Measurements from ENCODE around the gene MMP1.

Gene MMP1

GRCh38 chr11:102806296-102806695, 8.3 kb upstream of the MMP1 start:
- DNase-seq (ENCODE audit: low read depth, low spot score): no peak

- no peak for DNase-seq (ENCODE audit: low read depth, low spot score)
Observed at GRCh38 chr11:102802341-102802740, 4.4 kb upstream of the MMP1 start.

DNA sequence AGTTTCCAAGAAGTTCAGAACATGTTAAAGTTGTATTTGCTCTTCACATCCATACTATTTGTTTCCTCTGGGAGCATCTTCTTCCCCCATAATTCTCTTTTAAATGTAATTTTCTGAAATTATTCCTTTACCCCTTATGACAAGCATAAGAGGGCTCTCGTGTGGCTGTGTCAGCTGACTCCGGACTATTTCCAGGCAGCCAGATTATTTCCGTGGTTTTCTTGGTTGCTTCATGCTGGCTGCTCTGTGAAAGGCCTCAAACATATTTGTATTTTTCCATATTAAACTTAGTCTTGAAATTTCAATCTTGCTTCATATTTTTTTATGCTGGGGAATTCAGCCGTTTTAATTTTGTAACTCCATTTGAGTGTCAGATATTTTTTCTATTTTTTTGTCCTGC, 2.8 kb upstream of the MMP1 start:
- no peak for DNase-seq (ENCODE audit: low read depth, low spot score)

DNA sequence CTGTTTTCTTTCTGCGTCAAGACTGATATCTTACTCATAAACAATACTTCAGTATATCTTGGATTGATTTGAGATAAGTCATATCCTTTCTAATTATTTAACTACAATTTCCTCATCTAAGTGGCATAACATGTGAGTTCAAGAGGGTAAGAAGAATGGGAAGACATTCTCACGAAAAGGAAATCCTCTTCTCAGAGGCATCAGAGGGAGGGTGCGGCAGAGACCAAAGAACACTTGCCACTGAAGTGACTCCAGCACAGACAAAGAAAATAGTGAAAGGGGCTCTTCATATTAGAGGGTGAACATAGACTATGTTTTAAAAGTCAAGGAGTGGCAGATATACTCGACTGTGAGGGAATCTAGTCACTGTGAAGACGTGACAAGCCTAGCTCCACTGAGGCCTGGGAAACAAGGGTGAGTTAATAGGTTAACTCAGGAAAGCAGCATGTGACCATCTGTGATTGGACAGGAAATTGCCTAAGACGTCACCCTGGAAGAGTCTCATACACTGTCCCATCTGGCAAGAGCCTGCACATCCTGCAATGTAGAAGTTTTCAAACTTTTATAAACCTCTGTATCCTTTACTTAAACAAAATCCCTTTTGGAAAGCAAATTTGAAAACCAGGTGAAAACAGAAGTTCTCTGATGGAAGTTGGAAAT, 1.9 kb upstream of the MMP1 start:
- DNase-seq (ENCODE audit: low read depth, low spot score): no peak

GRCh38 chr11:102794382-102794781, 3.6 kb downstream of the MMP1 start:
- DNase-seq (ENCODE audit: low read depth, low spot score): no peak

- DNase-seq (ENCODE audit: low read depth, low spot score): no peak
Observed at GRCh38 chr11:102793677-102794290, 4.2 kb downstream of the MMP1 start.

- DNase-seq (ENCODE audit: low read depth, low spot score): no peak
Observed at GRCh38 chr11:102792604-102793003, 5.4 kb downstream of the MMP1 start.

GRCh38 chr11:102791271-102792036, 6.5 kb downstream of the MMP1 start:
- no peak for DNase-seq (ENCODE audit: low read depth, low spot score)

DNA sequence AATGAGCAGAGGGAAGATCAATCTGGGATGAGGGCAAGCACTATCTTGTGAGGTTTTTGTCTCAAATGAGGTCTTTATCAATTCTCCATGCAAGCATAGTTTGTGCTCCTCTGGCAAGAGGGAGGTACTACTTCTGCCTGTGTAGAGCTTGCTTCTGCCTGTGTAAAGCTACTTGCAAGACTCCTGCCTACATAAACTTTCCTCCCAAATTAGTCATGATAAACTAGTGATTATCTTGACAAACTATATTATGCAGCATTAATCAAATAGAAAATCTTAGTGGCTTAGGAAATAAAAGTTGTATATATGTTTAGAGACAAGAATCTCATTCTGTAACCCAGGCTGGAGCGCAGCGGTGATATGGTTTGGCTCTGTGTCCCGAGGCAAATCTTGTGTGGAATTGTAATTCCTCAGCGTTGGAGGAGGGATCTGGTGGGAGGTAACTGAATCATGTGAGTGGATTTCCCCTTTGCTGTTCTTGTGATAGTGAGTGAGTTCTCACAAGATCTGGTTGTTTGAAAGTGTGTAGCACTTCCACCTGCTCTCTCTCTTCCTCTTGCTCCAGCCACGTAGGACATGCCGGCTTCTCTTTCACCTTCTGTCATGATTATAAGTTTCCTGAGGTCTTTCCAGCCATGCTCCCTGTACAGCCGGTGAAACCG, 9.5 kb downstream of the MMP1 start:
- no peak for DNase-seq (ENCODE audit: low read depth, low spot score)

GRCh38 chr11:102784380-102784779, 13.6 kb downstream of the MMP1 start:
- no peak for DNase-seq (ENCODE audit: low read depth, low spot score)

DNA sequence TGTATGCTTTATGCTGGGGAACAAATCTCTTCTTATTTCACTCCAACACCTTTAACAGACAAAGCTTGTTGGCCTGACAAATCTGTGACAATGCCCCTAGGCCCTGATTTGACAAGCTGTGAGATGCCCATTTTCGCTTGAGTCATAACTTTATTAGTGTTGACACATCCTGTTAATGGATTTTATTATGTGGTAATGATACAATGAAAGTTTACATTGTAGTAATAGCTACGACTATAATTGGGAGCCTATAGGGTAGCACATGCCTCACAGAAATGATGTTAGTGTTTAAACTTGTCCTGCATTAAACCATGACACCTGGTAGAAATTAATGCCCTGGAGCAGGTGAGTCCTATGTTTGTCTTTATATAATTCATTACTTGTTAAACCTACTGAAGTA, 14.2 kb downstream of the MMP1 start:
- DNase-seq (ENCODE audit: low read depth, low spot score): no peak

- DNase-seq (ENCODE audit: low read depth, low spot score): no peak
Observed at GRCh38 chr11:102783016-102783415, 14.9 kb downstream of the MMP1 start.

- DNase-seq (ENCODE audit: low read depth, low spot score): no peak
Observed at GRCh38 chr11:102781676-102782075, 16.3 kb downstream of the MMP1 start.

GRCh38 chr11:102780491-102780918, 17.5 kb downstream of the MMP1 start, which contains the start of gene MMP10:
Gene MMP10, minus strand, starts transcription at chr11:102780628. Its CDS starts 37 bp downstream, at chr11:102780591.
- no peak for DNase-seq (ENCODE audit: low read depth, low spot score)

DNA sequence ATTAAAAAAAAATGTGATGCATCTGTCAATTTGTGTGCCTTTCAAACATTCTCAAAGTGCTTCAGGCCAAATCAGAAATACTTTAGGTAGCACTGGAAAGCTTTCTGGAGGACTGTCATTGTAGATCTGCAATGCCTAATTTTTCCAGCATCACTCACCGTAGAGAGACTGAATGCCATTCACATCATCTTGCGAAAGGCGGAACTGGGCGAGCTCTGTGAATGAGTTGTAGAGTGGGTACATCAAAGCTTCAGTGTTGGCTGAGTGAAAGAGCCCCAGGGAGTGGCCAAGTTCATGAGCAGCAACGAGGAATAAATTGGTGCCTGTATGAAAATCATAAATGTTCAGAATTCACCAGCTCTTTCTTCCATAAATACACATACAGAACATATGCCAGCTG, 21.5 kb downstream of the MMP1 start:
- DNase-seq (ENCODE audit: low read depth, low spot score): no peak

DNA sequence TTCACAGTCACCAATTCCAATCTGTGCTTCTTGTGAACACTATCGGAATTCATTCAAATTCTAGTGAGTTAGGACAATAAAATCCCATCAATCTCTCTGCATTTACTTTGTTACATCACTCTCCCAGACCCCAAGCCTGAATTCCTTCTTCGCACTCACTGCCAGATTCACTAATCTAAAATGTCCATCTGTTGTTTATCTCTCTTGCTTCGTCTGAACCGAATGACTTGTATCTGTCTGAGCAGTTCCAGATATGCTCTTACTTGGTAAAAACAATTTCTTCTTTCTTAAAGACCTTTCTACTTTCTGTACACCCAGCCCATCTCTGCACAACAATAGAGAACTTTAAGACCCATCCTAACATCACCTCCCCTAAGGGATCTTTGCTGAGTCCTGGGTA, 24.6 kb downstream of the MMP1 start:
- DNase-seq (ENCODE audit: low read depth, low spot score): no peak

- DNase-seq (ENCODE audit: low read depth, low spot score): no peak
Observed at GRCh38 chr11:102771351-102771750, 26.6 kb downstream of the MMP1 start.

GRCh38 chr11:102770191-102770590, 27.8 kb downstream of the MMP1 start:
- no peak for DNase-seq (ENCODE audit: low read depth, low spot score)

GRCh38 chr11:102767800-102768199, 30.2 kb downstream of the MMP1 start:
- no peak for DNase-seq (ENCODE audit: low read depth, low spot score)

- no peak for DNase-seq (ENCODE audit: low read depth, low spot score)
Observed at GRCh38 chr11:102763440-102763839, 34.5 kb downstream of the MMP1 start.

- no peak for DNase-seq (ENCODE audit: low read depth, low spot score)
Observed at GRCh38 chr11:102762361-102762767, 35.6 kb downstream of the MMP1 start.

GRCh38 chr11:102761646-102762238, 36.2 kb downstream of the MMP1 start:
- no peak for DNase-seq (ENCODE audit: low read depth, low spot score)
